PC-9 (cell line): Measurements from ENCODE around the gene SLC4A2. TPM values are rescaled to one million over a fixed set of nuclear protein-coding genes. Genes with fewer than 3 reads are reported as not detected.

Experiments used
- BruUV-seq: library from RNA; stranded (reverse); fragments of 400-500 nt; replicated peaks from 2 replicates; lab custom pipeline; 2021; lab: Mats Ljungman, UMichigan
- CTCF ChIA-PET: fragments of 300-600 bp; sonication (Branson Sonifier 250); formaldehyde crosslinking; loops from one replicate; lab custom pipeline; 2022; ENCODE audit warnings: antibody characterized with exemption; lab: Charles Lee
- POLR2A ChIA-PET: fragments of 300-600 bp; sonication (Branson Sonifier 250); formaldehyde crosslinking; loops from one replicate; lab custom pipeline; 2022; ENCODE audit warnings: antibody characterized with exemption; ENCODE audit not compliant: unreplicated experiment; lab: Charles Lee
- DNase-seq, 2 experiments: peaks; one replicate each; pipeline versions ENCODE4 v3.0.0 to v3.0.0-alpha.2; 2015 to 2022; ENCODE audit warnings: mixed read lengths in 1 of 2
- H2AFZ ChIP-seq: fragments of 200-600 bp; sonication (generic); 2 replicates; pipeline ENCODE4 v1.8.1; 2017; ENCODE audit warnings: antibody characterized with exemption
- H3F3A ChIP-seq: fragments of 200-600 bp; sonication (generic); 2 replicates; pipeline ENCODE4 v1.8.1; 2017; ENCODE audit warnings: antibody characterized with exemption, mild to moderate bottlenecking, low read depth; ENCODE audit not compliant: insufficient read depth
- H3K27ac ChIP-seq: fragments of 200-600 bp; sonication (generic); 2 replicates; pipeline ENCODE4 v1.6.1; 2016; ENCODE audit warnings: mixed run types
- H3K27me3 ChIP-seq: fragments of 200-600 bp; sonication (generic); 2 replicates; pipeline ENCODE4 v1.6.1; 2016; ENCODE audit warnings: low read depth, mixed run types; ENCODE audit not compliant: insufficient read depth
- H3K36me3 ChIP-seq: fragments of 200-600 bp; sonication (generic); 2 replicates; pipeline ENCODE4 v1.6.1; 2016; ENCODE audit warnings: low read depth, mixed run types
- H3K4me1 ChIP-seq: fragments of 200-600 bp; sonication (generic); replicated peaks from 2 replicates; pipeline ENCODE4 v1.6.1; 2016; ENCODE audit warnings: mixed run types; ENCODE audit not compliant: insufficient read depth
- H3K4me2 ChIP-seq: fragments of 200-600 bp; sonication (generic); 2 replicates; pipeline ENCODE4 v1.6.1; 2017; ENCODE audit warnings: mixed run types
- H3K4me3 ChIP-seq: fragments of 200-600 bp; sonication (generic); 2 replicates; pipeline ENCODE4 v1.6.1; 2016; ENCODE audit warnings: mixed run types
- H3K79me2 ChIP-seq: fragments of 200-600 bp; sonication (generic); 2 replicates; pipeline ENCODE4 v1.6.1; 2017; ENCODE audit warnings: low read depth, mixed run types
- H3K9me2 ChIP-seq: fragments of 200-600 bp; sonication (generic); 2 replicates; pipeline ENCODE4 v1.8.1; 2017; ENCODE audit warnings: mild to moderate bottlenecking; ENCODE audit not compliant: insufficient read depth
- H3K9me3 ChIP-seq: fragments of 200-600 bp; sonication (generic); 2 replicates; pipeline ENCODE4 v1.8.1; 2016; ENCODE audit warnings: low read depth; ENCODE audit not compliant: insufficient read depth
- H4K20me1 ChIP-seq: fragments of 200-600 bp; sonication (generic); 2 replicates; pipeline ENCODE4 v1.8.1; 2017; ENCODE audit not compliant: insufficient read depth
- EZH2 ChIP-seq: fragments of 200-600 bp; sonication (generic); IDR thresholded peaks from 2 replicates; pipeline ENCODE4 v1.8.0; 2017; ENCODE audit warnings: antibody characterized with exemption, low read depth
- intact Hi-C: fragments of 100-400 bp; cut with micrococcal nuclease; formaldehyde crosslinking; loops from one replicate; pipeline ENCODE4 v1.10.0; 2022; ENCODE audit not compliant: unreplicated experiment
- total RNA-seq: library from RNA; stranded (reverse); gene quantifications from 2 replicates; pipeline ENCODE4 v1.2.3, GENCODE V29; 2021
- TF ChIP-seq, protein P1 (sequence below): fragments of 200-600 bp; sonication (generic); conservative IDR thresholded peaks from 2 replicates; pipeline ENCODE4 v1.6.1; 2017; ENCODE audit warnings: mixed run types, antibody characterized with exemption, mild to moderate bottlenecking, moderate library complexity

SLC4A2 gene
- total RNA-seq, 1 experiment from 2014 or later = 245 TPM

DNA sequence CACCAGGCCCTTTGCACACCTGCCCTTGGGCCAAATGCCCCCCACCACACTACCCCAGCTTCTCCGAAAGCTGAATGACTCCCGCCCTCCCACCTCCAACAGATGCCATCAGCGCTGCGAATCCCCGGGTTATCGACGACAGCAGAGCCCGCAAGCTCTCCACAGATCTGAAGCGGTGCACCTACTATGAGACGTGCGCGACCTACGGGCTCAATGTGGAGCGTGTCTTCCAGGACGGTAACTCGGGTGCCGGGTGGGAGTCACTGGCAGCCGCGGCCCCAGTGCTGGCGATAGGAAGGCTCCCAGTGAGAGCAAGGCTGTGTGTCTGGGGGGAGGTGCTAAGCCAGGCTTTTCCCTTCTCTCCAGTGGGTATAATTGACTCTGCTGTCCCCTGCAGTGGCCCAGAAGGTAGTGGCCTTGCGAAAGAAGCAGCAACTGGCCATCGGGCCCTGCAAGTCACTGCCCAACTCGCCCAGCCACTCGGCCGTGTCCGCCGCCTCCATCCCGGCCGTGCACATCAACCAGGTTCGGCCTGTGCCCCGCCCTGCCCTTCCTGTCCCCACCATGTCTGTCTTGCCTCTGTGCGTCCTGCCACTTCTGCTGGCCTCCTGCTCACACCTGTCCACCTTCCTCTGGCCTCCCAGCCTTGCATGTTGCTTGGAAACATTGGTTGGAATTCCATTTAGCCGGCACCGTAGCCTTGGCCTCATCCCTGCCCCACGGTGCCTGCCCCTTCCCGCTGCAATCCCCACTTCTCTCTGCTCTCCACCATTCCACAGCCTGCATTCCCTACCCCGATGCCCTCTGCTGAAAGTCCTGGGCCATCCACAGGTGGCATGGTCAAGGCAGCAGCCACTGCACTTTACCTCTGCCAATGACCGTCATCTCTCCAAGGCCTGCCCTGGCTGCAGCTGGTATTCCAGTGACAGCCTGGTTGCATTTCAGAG, 59.0 kb downstream of the SLC4A2 start:
- ChIA-PET CTCF (no interaction called here), POLR2A (no interaction called here)
- no peak for DNase-seq
- no peaks in the 10 kb centered on the region for H3K27me3 ChIP-seq
- H3F3A ChIP-seq = peaks cover 11% of the 10 kb centered on the region
- no peak overlapping the region for H3K4me2 ChIP-seq
- no peak overlapping the region for H3K27ac ChIP-seq
- no TSS peak for BruUV-seq
- intact Hi-C loops = loop anchor here (10.0 kb wide), 1 partner anchor 674 kb away; no protein-coding TSS in a partner anchor
- no peaks in the 10 kb centered on the region for H3K9me2 ChIP-seq
- H3K79me2 ChIP-seq = peaks cover 15% of the 10 kb centered on the region; the same call in 1 of the 2 replicates
- peaks cover 20% of the 10 kb centered on the region for H3K4me1 ChIP-seq
- H3K4me3 ChIP-seq = no peak overlapping the region
- H3K36me3 ChIP-seq = no peaks in the 10 kb centered on the region
- no peak overlapping the region for H2AFZ ChIP-seq
- no peaks in the 10 kb centered on the region for H3K9me3 ChIP-seq
- TF ChIP-seq EZH2 = no peak
- TF ChIP-seq, protein P1, sequence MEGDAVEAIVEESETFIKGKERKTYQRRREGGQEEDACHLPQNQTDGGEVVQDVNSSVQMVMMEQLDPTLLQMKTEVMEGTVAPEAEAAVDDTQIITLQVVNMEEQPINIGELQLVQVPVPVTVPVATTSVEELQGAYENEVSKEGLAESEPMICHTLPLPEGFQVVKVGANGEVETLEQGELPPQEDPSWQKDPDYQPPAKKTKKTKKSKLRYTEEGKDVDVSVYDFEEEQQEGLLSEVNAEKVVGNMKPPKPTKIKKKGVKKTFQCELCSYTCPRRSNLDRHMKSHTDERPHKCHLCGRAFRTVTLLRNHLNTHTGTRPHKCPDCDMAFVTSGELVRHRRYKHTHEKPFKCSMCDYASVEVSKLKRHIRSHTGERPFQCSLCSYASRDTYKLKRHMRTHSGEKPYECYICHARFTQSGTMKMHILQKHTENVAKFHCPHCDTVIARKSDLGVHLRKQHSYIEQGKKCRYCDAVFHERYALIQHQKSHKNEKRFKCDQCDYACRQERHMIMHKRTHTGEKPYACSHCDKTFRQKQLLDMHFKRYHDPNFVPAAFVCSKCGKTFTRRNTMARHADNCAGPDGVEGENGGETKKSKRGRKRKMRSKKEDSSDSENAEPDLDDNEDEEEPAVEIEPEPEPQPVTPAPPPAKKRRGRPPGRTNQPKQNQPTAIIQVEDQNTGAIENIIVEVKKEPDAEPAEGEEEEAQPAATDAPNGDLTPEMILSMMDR = no peak
- peaks cover 26% of the 10 kb centered on the region for H4K20me1 ChIP-seq

DNA sequence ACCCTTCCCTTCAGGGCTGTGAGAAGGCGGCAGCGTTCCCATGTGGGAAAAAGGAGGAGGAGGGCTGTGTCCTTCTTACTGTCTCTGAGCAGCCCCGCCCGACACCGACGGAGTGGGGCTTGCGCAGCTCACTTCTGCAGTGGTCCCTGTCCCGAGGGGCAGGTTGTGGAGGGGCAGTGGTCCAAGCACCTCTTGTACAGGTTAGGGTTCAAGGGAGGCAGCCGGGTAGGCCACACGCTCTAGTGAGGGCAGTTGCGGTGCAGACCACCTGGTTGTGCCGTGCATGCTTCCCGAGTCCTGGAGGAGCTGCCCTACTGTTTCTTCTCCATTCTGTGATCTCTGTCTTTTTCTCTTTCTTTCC, 59.6 kb downstream of the SLC4A2 start:
- Histone ChIP-seq H3K4me3 (no peak overlapping the region), H3K9me3 (no peaks in the 10 kb centered on the region), H3K79me2 (peaks cover 15% of the 10 kb centered on the region; the same call in 1 of the 2 replicates), H2AFZ (no peak overlapping the region), H3K4me2 (no peak overlapping the region), H3K9me2 (no peaks in the 10 kb centered on the region), H3K27me3 (no peaks in the 10 kb centered on the region), H3K27ac (no peak overlapping the region), H3K4me1 (peaks cover 13% of the 10 kb centered on the region), H4K20me1 (peaks cover 20% of the 10 kb centered on the region), H3K36me3 (no peaks in the 10 kb centered on the region), H3F3A (peaks cover 4% of the 10 kb centered on the region)
- intact Hi-C loops = loop anchor here (10.0 kb wide), 1 partner anchor 674 kb away; no protein-coding TSS in a partner anchor
- BruUV-seq = no TSS peak
- TF ChIP-seq EZH2 = no peak
- TF ChIP-seq, protein P1 = no peak
- no peak for DNase-seq
- POLR2A ChIA-PET = no interaction called here
- CTCF ChIA-PET = no interaction called here

DNA sequence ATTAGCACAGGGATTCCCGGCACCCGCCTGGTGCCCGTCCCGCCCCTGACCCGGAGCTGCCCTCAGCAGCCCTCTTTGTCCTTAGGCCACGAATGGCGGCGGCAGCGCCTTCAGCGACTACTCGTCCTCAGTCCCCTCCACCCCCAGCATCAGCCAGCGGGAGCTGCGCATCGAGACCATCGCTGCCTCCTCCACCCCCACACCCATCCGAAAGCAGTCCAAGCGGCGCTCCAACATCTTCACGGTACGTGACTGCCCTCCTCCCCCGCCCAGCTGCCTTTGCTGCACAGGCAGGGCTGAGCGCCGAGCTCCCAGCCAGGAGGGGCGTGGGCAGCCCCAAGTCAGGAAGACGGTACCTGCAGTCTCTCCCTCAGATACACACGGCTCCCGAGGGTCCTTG, 60.5 kb downstream of the SLC4A2 start:
- H3K4me3 ChIP-seq = no peak overlapping the region
- H3K27me3 ChIP-seq = no peaks in the 10 kb centered on the region
- no peaks in the 10 kb centered on the region for H3K36me3 ChIP-seq
- BruUV-seq = no TSS peak
- intact Hi-C loops = loop anchor here (10.0 kb wide), 1 partner anchor 675 kb away; no protein-coding TSS in a partner anchor
- peaks cover 15% of the 10 kb centered on the region; the same call in 1 of the 2 replicates for H3K79me2 ChIP-seq
- CTCF ChIA-PET = no interaction called here
- TF ChIP-seq, protein P1 = no peak
- no peak for TF ChIP-seq EZH2
- H2AFZ ChIP-seq = no peak overlapping the region
- no peak for DNase-seq
- H3K4me2 ChIP-seq = no peak overlapping the region
- H3K9me2 ChIP-seq = no peaks in the 10 kb centered on the region
- no peak overlapping the region for H3K27ac ChIP-seq
- H4K20me1 ChIP-seq = peaks cover 23% of the 10 kb centered on the region
- POLR2A ChIA-PET = no interaction called here
- H3F3A ChIP-seq = no peaks in the 10 kb centered on the region; the same call in 1 of the 2 replicates
- H3K4me1 ChIP-seq = peaks cover 9% of the 10 kb centered on the region
- H3K9me3 ChIP-seq = no peaks in the 10 kb centered on the region
